GM12878 (cell line): ENCODE results near the gene CDKN1B. TPM values are rescaled to one million over a fixed set of nuclear protein-coding genes. Genes with fewer than 3 reads are reported as not detected.
A peak's percentile ranks its signal among the peaks of the same experiment; 100 is the strongest.

ENCODE experiments used
- MLLT1 ChIP-seq: fragments of 450-650 bp; IDR thresholded peaks from 2 replicates; pipeline ENCODE4 v1.6.1; 2016; ENCODE audit warnings: mild to moderate bottlenecking
- NFYB ChIP-seq: IDR thresholded peaks from 2 replicates; pipeline ENCODE4 v1.6.1; 2011; ENCODE audit warnings: low read depth, mild to moderate bottlenecking, low read length, improper control_type of control experiment, moderate library complexity; ENCODE audit not compliant: insufficient read depth
- SIX5 ChIP-seq: IDR thresholded peaks from 2 replicates; pipeline ENCODE4 v1.6.1; 2011; ENCODE audit warnings: mild to moderate bottlenecking, low read depth, low read length, moderate library complexity; ENCODE audit not compliant: severe bottlenecking
- SMAD1 ChIP-seq: fragments of 450-650 bp; IDR thresholded peaks from 2 replicates; pipeline ENCODE4 v1.6.1; 2018; ENCODE audit warnings: mild to moderate bottlenecking, low read depth; ENCODE audit not compliant: partially characterized antibody
- polyA plus RNA-seq, 11 experiments: library from polyadenylated mRNA; depleted of rRNA in 4 of 11; unstranded in 6 of 11; stranded (reverse) in 5 of 11; fragments of >200 nt; fragmentation: Nextera tagmentation in 4 of 11; fragmentation: Illumina TruSeq in 1 of 11; extraction: Ambion mirVana in 4 of 11; extraction: Trizol in 1 of 11; gene quantifications; 1 replicate in 1 of 11; 2 replicates in 10 of 11; pipeline versions ENCODE4 v1.2.1 to v1.2.3, GENCODE V29; 2011 to 2016; ENCODE audit warnings: inconsistent platforms in 2 of 11, missing spikeins in 2 of 11, low read depth in 1 of 11
- total RNA-seq, 4 experiments: library from RNA; depleted of rRNA in 3 of 4; stranded (reverse); fragments of >200 nt in 3 of 4; fragmentation: Illumina TruSeq in 1 of 4; extraction: Trizol in 1 of 4; gene quantifications; 2 replicates each; pipeline versions ENCODE4 v1.2.1 to v1.2.3, GENCODE V29; 2013 to 2021
- TF ChIP-seq, protein P1 (sequence below): fragments of 450-650 bp; IDR thresholded peaks from 2 replicates; pipeline ENCODE4 v1.6.1; 2018; ENCODE audit warnings: mild to moderate bottlenecking, low read depth, moderate library complexity; ENCODE audit not compliant: partially characterized antibody

Gene CDKN1B
- total and polyA plus RNA-seq, 10 of the 15 experiments (the other 5 are each of a cell fraction or from before 2014, with no cell fraction given), result 4.2 to 39.1 (median 23.1) TPM

GRCh38 chr12:12723681-12724420 is 6.7 kb downstream of the CDKN1B start (continued):
- TF ChIP-seq, protein P1, sequence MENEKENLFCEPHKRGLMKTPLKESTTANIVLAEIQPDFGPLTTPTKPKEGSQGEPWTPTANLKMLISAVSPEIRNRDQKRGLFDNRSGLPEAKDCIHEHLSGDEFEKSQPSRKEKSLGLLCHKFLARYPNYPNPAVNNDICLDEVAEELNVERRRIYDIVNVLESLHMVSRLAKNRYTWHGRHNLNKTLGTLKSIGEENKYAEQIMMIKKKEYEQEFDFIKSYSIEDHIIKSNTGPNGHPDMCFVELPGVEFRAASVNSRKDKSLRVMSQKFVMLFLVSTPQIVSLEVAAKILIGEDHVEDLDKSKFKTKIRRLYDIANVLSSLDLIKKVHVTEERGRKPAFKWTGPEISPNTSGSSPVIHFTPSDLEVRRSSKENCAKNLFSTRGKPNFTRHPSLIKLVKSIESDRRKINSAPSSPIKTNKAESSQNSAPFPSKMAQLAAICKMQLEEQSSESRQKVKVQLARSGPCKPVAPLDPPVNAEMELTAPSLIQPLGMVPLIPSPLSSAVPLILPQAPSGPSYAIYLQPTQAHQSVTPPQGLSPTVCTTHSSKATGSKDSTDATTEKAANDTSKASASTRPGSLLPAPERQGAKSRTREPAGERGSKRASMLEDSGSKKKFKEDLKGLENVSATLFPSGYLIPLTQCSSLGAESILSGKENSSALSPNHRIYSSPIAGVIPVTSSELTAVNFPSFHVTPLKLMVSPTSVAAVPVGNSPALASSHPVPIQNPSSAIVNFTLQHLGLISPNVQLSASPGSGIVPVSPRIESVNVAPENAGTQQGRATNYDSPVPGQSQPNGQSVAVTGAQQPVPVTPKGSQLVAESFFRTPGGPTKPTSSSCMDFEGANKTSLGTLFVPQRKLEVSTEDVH, result no peak
- peak; percentile 94 for TF ChIP-seq MLLT1
- no peak for TF ChIP-seq SMAD1
- no peak for TF ChIP-seq NFYB
- TF ChIP-seq SIX5, result no peak
